ENCODE data around the gene SLC1A1.

The SLC1A1 gene

GRCh38 chr9:4581861-4582565 lies 91.7 kb downstream of the SLC1A1 start:
- no peak for DNase-seq

- DNase-seq, result no peak
Observed at GRCh38 chr9:4583001-4583400, 92.7 kb downstream of the SLC1A1 start.

GRCh38 chr9:4584636-4585035 lies 94.4 kb downstream of the SLC1A1 start:
- no peak for DNase-seq

GRCh38 chr9:4585135-4585534 lies 94.9 kb downstream of the SLC1A1 start:
- DNase-seq, result no peak

- no peak for DNase-seq
Observed at GRCh38 chr9:4588721-4589120, 98.5 kb downstream of the SLC1A1 start.

- DNase-seq, result no peak
Observed at GRCh38 chr9:4590430-4591122, 100.3 kb downstream of the SLC1A1 start.

GRCh38 chr9:4591123-4591500 lies 100.8 kb downstream of the SLC1A1 start:
- no peak for DNase-seq

- DNase-seq, result no peak
Observed at GRCh38 chr9:4592295-4592694, 102.0 kb downstream of the SLC1A1 start.

- no peak for DNase-seq
Observed at GRCh38 chr9:4592886-4593285, 102.6 kb downstream of the SLC1A1 start.

GRCh38 chr9:4594545-4594944 lies 104.3 kb downstream of the SLC1A1 start:
- DNase-seq, result no peak

GRCh38 chr9:4594994-4595393 lies 104.7 kb downstream of the SLC1A1 start:
- no peak for DNase-seq

- DNase-seq, result peak; percentile 59 to 64
Observed at GRCh38 chr9:4596165-4596922, 106.1 kb downstream of the SLC1A1 start.

GRCh38 chr9:4600368-4600767 lies 110.1 kb downstream of the SLC1A1 start:
- no peak for DNase-seq

- no peak for DNase-seq
Observed at GRCh38 chr9:4603830-4604229, 113.6 kb downstream of the SLC1A1 start.

- peak; percentile 54 to 82 for DNase-seq
Observed at GRCh38 chr9:4604678-4605095, 114.4 kb downstream of the SLC1A1 start.

- peak; percentile 17 to 63 for DNase-seq
Observed at GRCh38 chr9:4606033-4606432, 115.8 kb downstream of the SLC1A1 start.

GRCh38 chr9:4614627-4615026 lies 124.4 kb downstream of the SLC1A1 start:
- DNase-seq, result no peak

- no peak for DNase-seq
Observed at GRCh38 chr9:4615251-4615650, 125.0 kb downstream of the SLC1A1 start.

GRCh38 chr9:4615778-4616177 lies 125.5 kb downstream of the SLC1A1 start:
- no peak for DNase-seq

GRCh38 chr9:4617752-4618151 lies 127.5 kb downstream of the SLC1A1 start:
- no peak for DNase-seq

- DNase-seq, result no peak
Observed at GRCh38 chr9:4618700-4619099, 128.4 kb downstream of the SLC1A1 start.

GRCh38 chr9:4620057-4620765 lies 129.9 kb downstream of the SLC1A1 start:
- DNase-seq, result no peak

- DNase-seq, result no peak
Observed at GRCh38 chr9:4620881-4621555, 130.8 kb downstream of the SLC1A1 start.
